K562 treated with DMSO at 1 percent for 48 hours (cell line): ENCODE measurements around the gene LRCOL1. TPM values are rescaled to one million over a fixed set of nuclear protein-coding genes. Genes with fewer than 3 reads are reported as not detected.

Experiments
- total RNA-seq: library from RNA; unstranded; fragments of 300-600 nt; gene quantifications from 2 replicates; pipeline ENCODE4 v1.2.3, GENCODE V29; 2022; ENCODE audit warnings: low replicate concordance; ENCODE audit errors: extremely low read depth

Gene LRCOL1
- not detected in 2 replicates for total RNA-seq

DNA sequence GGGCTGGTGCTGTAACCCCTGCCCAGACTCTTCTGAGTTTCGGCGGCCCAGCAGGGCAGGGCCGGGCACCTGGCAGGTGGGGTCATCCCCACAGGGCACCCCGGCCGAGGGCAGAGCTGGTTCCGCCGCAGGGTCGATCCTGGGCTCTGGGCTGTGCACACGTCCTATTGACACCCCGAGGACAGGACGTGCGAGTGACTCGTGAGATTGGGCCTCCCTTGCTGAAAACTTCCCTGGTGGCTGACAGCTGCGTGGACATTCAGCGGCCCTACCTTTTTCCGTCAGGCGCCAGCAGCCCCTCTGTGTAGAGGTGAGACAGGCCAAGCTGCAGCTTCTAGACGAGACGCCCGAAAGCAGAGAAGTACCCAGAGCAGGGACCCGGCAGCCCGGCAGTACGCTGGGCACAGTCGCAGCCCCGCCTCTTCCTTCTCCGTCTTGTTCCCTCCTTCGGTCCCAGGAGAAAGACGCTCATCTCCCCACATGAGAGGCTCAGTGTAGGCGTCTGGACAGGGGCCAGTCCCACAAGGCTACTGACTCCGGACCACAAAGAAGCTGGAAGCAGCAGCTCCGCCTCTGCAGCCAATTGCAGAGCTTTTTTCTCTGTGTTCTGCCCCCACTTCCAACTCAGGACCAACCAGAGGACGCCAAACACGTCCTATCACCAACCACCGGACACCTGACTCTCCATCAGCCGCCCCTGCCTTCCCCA, at the start of gene LRCOL1:
TSS of gene LRCOL1 (minus strand) at position 532 of the 709 bp plus-strand sequence. CDS start 4,331 bp downstream, outside the sequence.

DNA sequence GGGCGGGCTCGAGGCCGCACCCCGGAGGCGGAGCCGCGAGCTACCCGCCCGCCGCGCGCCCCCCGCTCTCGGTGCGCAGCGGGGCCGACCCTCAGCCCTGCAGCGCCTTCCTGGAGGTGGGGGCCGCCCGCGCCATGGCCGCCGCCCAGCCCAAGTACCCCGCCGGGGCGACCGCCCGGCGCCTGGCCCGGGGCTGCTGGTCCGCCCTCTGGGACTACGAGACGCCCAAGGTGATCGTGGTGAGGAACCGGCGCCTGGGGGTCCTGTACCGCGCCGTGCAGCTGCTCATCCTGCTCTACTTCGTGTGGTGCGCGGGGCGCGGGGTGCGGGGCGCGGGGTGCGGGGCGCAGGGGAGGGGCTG, 8.3 kb upstream of the LRCOL1 start, which contains the start of gene P2RX2:
TSS of gene P2RX2 (plus strand) at position 94 of the 361 bp plus-strand sequence. CDS start at position 135, 41 bp downstream.

Other genes starting within 250 kb of the LRCOL1 start
- gene FBRSL1, start 120.4 kb downstream of the LRCOL1 start, total RNA-seq, result not detected in 2 replicates
- gene P2RX2, start 8.2 kb upstream of the LRCOL1 start, total RNA-seq, result not detected in 2 replicates
- gene POLE, start 76.8 kb upstream of the LRCOL1 start, total RNA-seq, result 283 TPM in 1 of 2 replicates, not detected in the other
- not detected in 2 replicates for gene PXMP2, start 77.0 kb upstream of the LRCOL1 start, total RNA-seq
- not detected in 2 replicates for gene PGAM5, start 100.3 kb upstream of the LRCOL1 start, total RNA-seq
- not detected in 2 replicates for gene ANKLE2, start 151.2 kb upstream of the LRCOL1 start, total RNA-seq
- not detected in 2 replicates for gene GOLGA3, start 218.3 kb upstream of the LRCOL1 start, total RNA-seq